ENCODE measurements around the gene RSPO3. TPM values are rescaled to one million over a fixed set of nuclear protein-coding genes. Genes with fewer than 3 reads are reported as not detected.

Gene RSPO3
- total RNA-seq, 4 donors from 2014 or later, result 1.8 to 13.9 (median 3.4) TPM

Other genes with a start within 250 kb of the RSPO3 start
- 100 to 1,000 TPM in 2 of 4 donors, 10 to 100 TPM in 2; 68.5 to 138 (median 94.6) TPM for gene RNF146, start 148.2 kb downstream of the RSPO3 start, total RNA-seq
- gene ECHDC1, start 224.9 kb downstream of the RSPO3 start, total RNA-seq, result 100 to 1,000 TPM in 1 of 4 donors, 10 to 100 TPM in 3; 55.4 to 149 (median 71.5) TPM

Measured in thyroid gland (tissue), 4 donors.